ENCODE measurements around the gene LTV1.
"Not testable (repeated sequence)": the region's sequence is repeated elsewhere in the genome, so short reads cannot be mapped to it uniquely, and the experiment has no call there.

The LTV1 gene

GRCh38 chr6:143842461-143842901 is 657 bp upstream of the LTV1 start:
- DNase-seq (ENCODE audit: low spot score) = peak; percentile 5
- FAIRE-seq = no peak

DNA sequence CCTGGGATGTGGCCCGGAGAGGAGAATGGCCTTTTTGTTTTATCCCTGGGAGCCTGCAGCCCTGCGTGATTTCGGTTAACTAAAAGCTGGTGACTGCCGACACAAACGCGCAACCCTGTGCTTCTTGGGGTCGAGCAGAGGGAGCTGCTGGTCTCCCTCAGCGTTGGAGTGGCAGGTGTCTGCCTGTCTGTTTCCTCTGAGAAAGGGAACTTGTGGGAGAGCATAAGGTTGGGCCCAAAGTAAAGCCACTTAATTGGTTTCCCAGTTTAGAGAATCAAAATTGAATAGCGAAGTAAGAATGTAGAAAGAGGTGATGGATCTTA is 500 bp downstream of the LTV1 start:
- DNase-seq (ENCODE audit: low spot score) (no peak), FAIRE-seq (no peak)

GRCh38 chr6:143844006-143844405 is 868 bp downstream of the LTV1 start:
- FAIRE-seq (no peak), DNase-seq (ENCODE audit: low spot score) (no peak)

- FAIRE-seq (no peak), DNase-seq (ENCODE audit: low spot score) (no peak)
Measured at GRCh38 chr6:143845033-143845432, 1.9 kb downstream of the LTV1 start.

GRCh38 chr6:143851706-143852105 is 8.6 kb downstream of the LTV1 start:
- not testable (repeated sequence) for DNase-seq (ENCODE audit: low spot score); FAIRE-seq

DNA sequence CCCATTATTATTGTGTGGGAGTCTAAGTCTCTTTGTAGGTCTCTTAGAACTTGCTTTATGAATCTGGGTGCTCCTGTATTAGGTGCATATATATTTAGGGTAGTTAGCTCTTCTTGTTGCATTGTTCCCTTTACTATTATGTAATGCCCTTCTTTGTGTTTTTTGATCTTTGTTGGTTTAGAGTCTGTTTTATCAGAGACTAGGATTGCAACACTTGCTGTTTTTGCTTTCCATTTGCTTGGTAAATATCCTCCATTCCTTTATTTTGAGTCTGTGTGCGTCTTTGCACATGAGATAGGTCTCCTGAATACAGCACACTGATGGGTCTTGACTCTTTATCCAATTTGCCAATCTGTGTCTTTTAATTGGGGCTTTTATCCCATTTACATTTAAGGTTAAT is 11.9 kb downstream of the LTV1 start:
- not testable (repeated sequence) for DNase-seq (ENCODE audit: low spot score); FAIRE-seq

GRCh38 chr6:143856762-143857161 is 13.6 kb downstream of the LTV1 start:
- not testable (repeated sequence) for DNase-seq (ENCODE audit: low spot score); FAIRE-seq

DNA sequence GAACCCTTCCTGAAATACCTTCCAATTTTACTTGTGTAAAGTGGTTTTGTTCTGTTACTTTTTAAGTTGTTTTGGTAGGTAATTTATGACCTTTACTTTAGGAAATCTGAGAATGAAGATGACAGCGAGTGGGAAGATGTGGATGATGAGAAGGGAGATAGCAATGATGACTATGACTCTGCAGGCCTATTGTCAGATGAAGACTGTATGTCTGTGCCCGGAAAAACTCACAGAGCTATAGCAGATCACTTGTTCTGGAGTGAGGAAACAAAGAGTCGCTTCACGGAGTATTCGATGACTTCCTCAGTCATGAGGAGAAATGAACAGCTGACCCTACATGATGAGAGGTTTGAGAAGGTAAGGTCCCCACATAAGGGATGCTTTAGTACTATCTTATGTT is 14.5 kb downstream of the LTV1 start:
- no peak for DNase-seq (ENCODE audit: low spot score)
- no peak for FAIRE-seq

- FAIRE-seq = no peak
Measured at GRCh38 chr6:143859891-143860660, 16.9 kb downstream of the LTV1 start.

GRCh38 chr6:143863771-143864170 is 20.6 kb downstream of the LTV1 start:
- no peak for FAIRE-seq
- DNase-seq (ENCODE audit: low spot score) = no peak

More at GRCh38 chr6:143859891-143860660, 16.9 kb downstream of the LTV1 start:
- DNase-seq (ENCODE audit: low spot score) = no peak

GRCh38 chr6:143864234-143864633 is 21.1 kb downstream of the LTV1 start, which contains the start of gene ZC2HC1B:
Gene ZC2HC1B, plus strand, starts transcription at chr6:143864474. Its CDS starts 66 bp downstream, at chr6:143864540.
- FAIRE-seq (no peak), DNase-seq (ENCODE audit: low spot score) (no peak)

DNA sequence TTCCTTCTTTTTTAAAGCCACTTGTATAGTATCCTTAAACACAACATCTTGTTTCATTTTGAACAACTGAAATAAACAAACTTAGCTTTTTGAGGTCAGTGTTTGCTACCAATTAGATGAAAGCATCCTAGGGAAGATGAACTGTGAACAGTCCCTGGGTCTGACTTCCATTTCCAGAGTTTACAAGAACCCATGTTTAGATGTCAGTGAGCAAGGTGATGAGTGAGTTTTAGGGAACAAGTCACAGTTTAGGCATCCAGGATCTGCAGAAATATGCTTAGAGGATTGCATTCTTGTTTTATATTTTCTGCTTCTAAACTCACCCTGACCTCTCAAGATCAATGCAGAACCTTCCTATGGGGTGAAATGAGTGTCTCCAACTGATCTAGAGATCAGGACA is 24.1 kb downstream of the LTV1 start:
- FAIRE-seq (no peak), DNase-seq (ENCODE audit: low spot score) (no peak)

GRCh38 chr6:143868808-143869207 is 25.7 kb downstream of the LTV1 start:
- not testable (repeated sequence) for DNase-seq (ENCODE audit: low spot score); FAIRE-seq

- not testable (repeated sequence) for FAIRE-seq; DNase-seq (ENCODE audit: low spot score)
Measured at GRCh38 chr6:143871202-143871730, 28.1 kb downstream of the LTV1 start.

DNA sequence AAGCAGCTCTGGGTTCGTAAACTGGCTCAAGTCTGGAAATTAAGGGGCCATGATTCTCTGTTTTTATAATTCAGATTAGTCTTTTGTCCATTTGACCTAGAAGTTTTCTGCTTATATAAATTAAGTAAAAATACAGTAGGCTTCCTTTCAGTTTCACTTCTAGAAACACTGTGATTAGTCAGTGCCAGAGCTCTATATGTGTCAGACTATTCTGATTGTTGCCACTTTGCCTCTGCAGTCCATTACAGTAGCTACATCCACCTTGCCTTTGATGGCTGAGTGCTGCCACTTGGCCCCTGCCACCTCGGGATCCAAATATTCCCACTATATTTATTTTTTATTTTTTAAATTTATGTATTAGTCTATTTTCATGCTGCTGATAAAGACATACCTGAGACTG is 29.1 kb downstream of the LTV1 start:
- FAIRE-seq = no peak
- no peak for DNase-seq (ENCODE audit: low spot score)

DNA sequence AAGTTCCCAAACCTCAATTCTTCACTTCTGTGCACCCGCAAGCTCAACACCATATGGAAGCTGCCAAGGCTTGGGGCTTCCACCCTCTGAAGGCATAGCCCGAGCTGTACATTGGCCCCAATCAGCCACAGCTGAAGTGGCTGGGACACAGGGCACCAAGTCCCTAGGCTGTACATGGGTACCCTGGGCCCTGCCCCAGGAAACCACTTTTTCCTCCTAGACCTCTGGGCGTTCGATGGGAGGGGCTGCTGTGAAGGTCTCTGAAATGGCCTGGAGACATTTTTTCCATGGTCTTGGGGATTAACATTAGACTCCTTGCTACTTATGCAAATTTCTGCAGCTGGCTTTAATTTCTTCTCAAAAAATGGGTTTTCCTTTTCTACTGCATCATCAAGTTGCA is 30.5 kb downstream of the LTV1 start:
- not testable (repeated sequence) for FAIRE-seq; DNase-seq (ENCODE audit: low spot score)

GRCh38 chr6:143874503-143874902 is 31.4 kb downstream of the LTV1 start:
- FAIRE-seq; DNase-seq (ENCODE audit: low spot score): not testable (repeated sequence)

GRCh38 chr6:143877584-143878271 is 34.6 kb downstream of the LTV1 start:
- DNase-seq (ENCODE audit: low spot score) (no peak), FAIRE-seq (no peak)

GRCh38 chr6:143878272-143878760 is 35.2 kb downstream of the LTV1 start:
- FAIRE-seq (no peak), DNase-seq (ENCODE audit: low spot score) (no peak)

DNA sequence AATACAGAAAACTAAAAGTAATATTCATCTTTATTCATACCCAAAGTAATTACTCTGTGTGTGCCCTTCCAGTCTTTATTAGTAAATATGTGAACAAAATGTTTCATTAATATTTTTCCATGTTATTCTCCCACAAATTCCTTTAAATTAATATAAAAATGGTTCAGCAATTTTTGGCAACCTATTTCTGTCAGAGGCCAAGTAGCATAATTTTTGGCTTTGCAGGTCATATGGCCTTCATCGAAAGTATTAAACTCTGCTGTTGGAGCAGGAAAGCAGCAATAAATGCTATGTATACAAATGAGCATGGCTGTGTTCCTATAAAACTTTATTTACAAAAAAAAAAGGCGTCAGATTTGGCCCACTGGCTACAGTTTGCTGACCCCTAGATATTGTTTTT is 37.3 kb downstream of the LTV1 start:
- DNase-seq (ENCODE audit: low spot score) = no peak
- no peak for FAIRE-seq

DNA sequence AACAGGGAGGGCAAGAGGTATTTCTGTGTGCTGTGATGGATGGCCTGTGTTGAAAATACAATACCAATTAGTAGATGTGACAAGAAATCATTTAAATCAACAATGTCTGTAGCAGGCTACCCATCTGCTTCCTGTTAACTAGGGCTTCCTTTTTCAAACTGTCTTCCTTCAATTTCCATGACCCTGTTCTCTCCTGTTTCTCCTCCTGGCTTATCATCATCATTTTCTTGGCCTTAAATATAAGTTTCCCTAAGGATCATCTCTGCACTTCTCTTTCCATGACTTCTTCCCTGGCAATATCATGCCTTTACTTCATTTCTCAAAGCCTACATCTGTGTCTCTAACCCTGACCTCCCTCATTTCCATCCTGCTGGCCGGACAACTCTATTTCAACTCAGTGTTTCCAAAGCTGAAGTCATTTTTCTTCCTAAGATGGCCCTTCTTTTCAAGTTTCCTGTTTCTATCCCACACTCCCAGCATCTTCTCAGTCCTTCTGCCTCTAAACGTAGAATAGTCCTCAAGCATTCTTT is 39.3 kb downstream of the LTV1 start:
- FAIRE-seq = no peak
- no peak for DNase-seq (ENCODE audit: low spot score)

All from RCC 7860 (cell line).